Upper lobe of right lung (tissue), 1 donor: Measurements from ENCODE around the gene BUB3. TPM values are rescaled to one million over a fixed set of nuclear protein-coding genes. Genes with fewer than 3 reads are reported as not detected.

Experiments used
- ATAC-seq: fragments of 200-7000 bp; cut with Tn5 transposase; one replicate; pipeline ENCODE4 v1.9.1; 2020; ENCODE audit warnings: mild to moderate bottlenecking, moderate library complexity
- DNase-seq: peaks from one replicate; pipeline ENCODE4 v3.0.0-alpha.2; 2020
- H3K27ac ChIP-seq: fragments of 200-600 bp; one replicate; pipeline ENCODE4 v1.8.0; 2022
- H3K27me3 ChIP-seq: fragments of 200-600 bp; one replicate; pipeline ENCODE4 v1.8.0; 2022; ENCODE audit warnings: mild to moderate bottlenecking
- H3K36me3 ChIP-seq: fragments of 200-600 bp; one replicate; pipeline ENCODE4 v1.8.0; 2022
- H3K4me1 ChIP-seq: fragments of 200-600 bp; one replicate; pipeline ENCODE4 v1.8.0; 2022
- H3K4me3 ChIP-seq: fragments of 200-600 bp; one replicate; pipeline ENCODE4 v1.8.0; 2022; ENCODE audit warnings: mild to moderate bottlenecking
- H3K9me3 ChIP-seq: fragments of 200-600 bp; one replicate; pipeline ENCODE4 v1.8.0; 2022
- CTCF ChIP-seq: fragments of 200-600 bp; IDR thresholded peaks from one replicate; pipeline ENCODE4 v1.8.0; 2022; ENCODE audit warnings: antibody characterized with exemption
- intact Hi-C: fragments of 100-400 bp; cut with DNase I; formaldehyde crosslinking; loops from one replicate; pipeline ENCODE4 v1.11.0; 2022
- total RNA-seq: library from RNA; stranded (reverse); fragmentation: NEBNext Ultra II Directional; extraction: Animal tissue kit (Norgen Biotek cat#: 25700); gene quantifications from one replicate; pipeline ENCODE4 v1.2.1, GENCODE V29; 2021
- donor health status: DM: no; HTN: yes; CAD: no; lungs with severe emphysema.

Gene BUB3
- total RNA-seq, 1 donor from 2014 or later = 61.8 TPM

- no peak overlapping the region for H3K27ac ChIP-seq
- intact Hi-C loops = no loop called here
- TF ChIP-seq CTCF = no peak
- ATAC-seq (no peak), DNase-seq (no peak)
- H3K9me3 ChIP-seq = no peaks in the 10 kb centered on the region
- H3K4me1 ChIP-seq = peaks cover 46% of the 10 kb centered on the region
- H3K4me3 ChIP-seq = no peak overlapping the region
- H3K27me3 ChIP-seq = peaks cover 100% of the 10 kb centered on the region
- H3K36me3 ChIP-seq = no peaks in the 10 kb centered on the region
Measured at GRCh38 chr10:123146894-123147634, 7.1 kb upstream of the BUB3 start.

GRCh38 chr10:123147635-123148413, 6.4 kb upstream of the BUB3 start, which contains the start of gene HMX2:
Gene HMX2, plus strand, starts transcription at chr10:123148136. Its CDS starts 243 bp downstream, at chr10:123148379.
- intact Hi-C loops = no loop called here
- TF ChIP-seq CTCF = no peak
- Histone ChIP-seq H3K27me3 (peaks cover 100% of the 10 kb centered on the region), H3K4me1 (peaks cover 42% of the 10 kb centered on the region), H3K36me3 (no peaks in the 10 kb centered on the region), H3K4me3 (peak within 1 kb of the TSS; percentile 10), H3K9me3 (no peaks in the 10 kb centered on the region), H3K27ac (no peak within 1 kb of the TSS)
- DNase-seq (no peak), ATAC-seq (no peak)

GRCh38 chr10:123148414-123149161, 5.6 kb upstream of the BUB3 start:
- DNase-seq (no peak), ATAC-seq (no peak)
- Histone ChIP-seq H3K4me3 (peak overlapping the region; percentile 10), H3K27ac (no peak overlapping the region), H3K36me3 (no peaks in the 10 kb centered on the region), H3K27me3 (peaks cover 100% of the 10 kb centered on the region), H3K9me3 (no peaks in the 10 kb centered on the region), H3K4me1 (peaks cover 41% of the 10 kb centered on the region)
- TF ChIP-seq CTCF = no peak
- intact Hi-C loops = no loop called here

GRCh38 chr10:123149162-123149567, 5.0 kb upstream of the BUB3 start:
- Histone ChIP-seq H3K4me3 (peak overlapping the region; percentile 43), H3K4me1 (peaks cover 41% of the 10 kb centered on the region), H3K27me3 (peaks cover 94% of the 10 kb centered on the region), H3K27ac (no peak overlapping the region), H3K36me3 (no peaks in the 10 kb centered on the region), H3K9me3 (no peaks in the 10 kb centered on the region)
- DNase-seq (no peak), ATAC-seq (no peak)
- intact Hi-C loops = no loop called here
- TF ChIP-seq CTCF = no peak

- H3K27ac ChIP-seq = no peak overlapping the region
- H3K4me1 ChIP-seq = peaks cover 41% of the 10 kb centered on the region
- peak; percentile 70 for DNase-seq
- H3K27me3 ChIP-seq = peaks cover 89% of the 10 kb centered on the region
- no peaks in the 10 kb centered on the region for H3K9me3 ChIP-seq
- TF ChIP-seq CTCF = no peak
- intact Hi-C loops = no loop called here
- peak overlapping the region; percentile 43 for H3K4me3 ChIP-seq
- no peak for ATAC-seq
- no peaks in the 10 kb centered on the region for H3K36me3 ChIP-seq
Measured at GRCh38 chr10:123149568-123150270, 4.5 kb upstream of the BUB3 start.
